NCI-H748 (cell line): ENCODE data around the gene NYNRIN.
A peak's percentile ranks its signal among the peaks of the same experiment; 100 is the strongest.
"Not testable (repeated sequence)": the region's sequence is repeated elsewhere in the genome, so short reads cannot be mapped to it uniquely, and the experiment has no call there.

Source experiments
- DNase-seq: peaks from one replicate; lab custom pipeline; 2025; ENCODE audit not compliant: unreplicated experiment; lab: John Stamatoyannopoulos, UW

The NYNRIN gene

DNA sequence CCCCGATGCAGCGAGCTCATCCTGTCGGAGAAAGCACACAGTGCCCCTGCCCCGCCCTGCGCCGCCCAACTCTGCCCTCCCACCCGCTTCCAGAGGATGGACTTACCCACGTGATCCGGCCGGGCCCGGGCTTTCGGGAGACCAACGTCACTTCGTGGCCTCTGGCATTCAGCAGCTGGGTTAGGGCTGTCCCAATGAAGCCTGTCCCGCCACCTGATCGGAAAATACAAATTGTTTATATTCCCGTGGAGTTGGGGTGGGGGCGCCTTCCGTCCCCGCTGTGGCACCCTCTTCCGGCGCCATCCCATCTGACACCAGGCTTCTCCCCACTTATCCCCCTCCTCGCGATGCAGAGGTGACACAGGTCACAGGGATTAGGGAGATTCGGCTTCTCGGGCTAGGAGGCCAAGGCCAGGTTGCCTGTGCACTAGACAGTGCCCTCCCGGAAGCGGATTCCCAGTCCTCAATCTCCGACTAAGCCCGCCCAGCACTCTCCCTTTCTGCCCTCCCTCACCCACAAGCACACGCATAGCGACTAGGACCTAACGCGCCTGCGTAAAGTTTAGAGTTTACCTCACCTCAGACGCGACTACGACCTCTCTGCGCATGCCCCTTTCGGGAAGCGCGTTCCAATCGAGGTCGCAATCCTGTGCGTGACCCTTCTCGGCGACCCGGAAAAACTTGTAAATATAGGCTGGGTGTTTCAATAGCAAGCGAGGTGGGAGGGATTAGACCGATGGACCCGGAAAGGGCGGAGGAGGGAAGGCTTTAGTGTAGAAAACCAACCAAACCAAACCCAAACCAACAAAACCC, 43.6 kb downstream of the NYNRIN start, which contains the start of gene SDR39U1:
SDR39U1 (minus strand) TSS at position 537 of the 813 bp plus-strand sequence; CDS start at position 530, 7 bp downstream.
- DNase-seq, result peak; percentile 99

DNA sequence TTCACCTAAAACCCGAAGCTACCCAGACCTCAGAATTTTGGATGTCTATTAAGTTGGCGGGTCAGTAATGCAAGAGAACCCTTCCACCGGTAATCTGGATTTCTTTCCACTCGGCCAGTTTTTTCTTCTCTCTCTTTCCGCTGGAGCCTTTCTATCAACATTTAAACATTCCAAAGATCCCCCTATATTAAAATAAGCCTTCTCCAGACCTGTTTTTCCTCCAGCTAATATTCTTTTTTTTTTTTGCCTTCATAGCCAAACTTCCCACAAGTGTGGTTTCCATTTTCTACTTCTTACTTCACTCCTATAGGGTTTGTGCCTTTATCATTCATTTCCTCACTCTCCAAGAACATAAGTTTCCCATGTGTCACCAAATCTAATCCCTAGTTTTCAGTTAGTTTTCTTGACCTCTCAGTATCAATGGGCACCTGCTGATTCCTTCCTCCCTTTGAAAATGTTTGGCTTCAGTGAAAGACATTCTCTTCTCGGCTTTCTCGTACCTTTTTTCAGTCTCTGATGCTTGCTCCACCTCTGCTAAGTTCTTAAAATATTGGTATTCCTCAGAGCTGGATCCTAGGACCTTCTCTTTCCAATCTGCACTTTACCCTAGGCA, 44.4 kb downstream of the NYNRIN start:
- DNase-seq, result no peak

DNA sequence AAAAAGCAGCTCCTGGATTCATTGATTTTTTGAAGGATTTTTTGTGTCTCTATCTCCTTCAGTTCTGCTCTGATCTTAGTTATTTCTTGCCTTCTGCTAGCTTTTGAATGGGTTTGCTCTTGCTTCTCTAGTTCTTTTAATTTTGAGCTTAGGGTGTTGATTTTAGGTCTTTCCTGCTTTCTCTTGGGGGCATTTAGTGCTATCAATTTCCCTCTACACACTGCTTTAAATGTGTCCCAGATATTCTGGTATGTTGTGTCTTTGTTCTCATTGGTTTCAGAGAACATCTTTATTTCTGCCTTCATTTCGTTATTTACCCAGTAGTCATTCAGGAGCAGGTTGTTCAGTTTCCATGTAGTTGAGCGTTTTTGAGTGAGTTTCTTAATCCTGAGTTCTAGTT, 52.0 kb downstream of the NYNRIN start:
- DNase-seq, result not testable (repeated sequence)

DNA sequence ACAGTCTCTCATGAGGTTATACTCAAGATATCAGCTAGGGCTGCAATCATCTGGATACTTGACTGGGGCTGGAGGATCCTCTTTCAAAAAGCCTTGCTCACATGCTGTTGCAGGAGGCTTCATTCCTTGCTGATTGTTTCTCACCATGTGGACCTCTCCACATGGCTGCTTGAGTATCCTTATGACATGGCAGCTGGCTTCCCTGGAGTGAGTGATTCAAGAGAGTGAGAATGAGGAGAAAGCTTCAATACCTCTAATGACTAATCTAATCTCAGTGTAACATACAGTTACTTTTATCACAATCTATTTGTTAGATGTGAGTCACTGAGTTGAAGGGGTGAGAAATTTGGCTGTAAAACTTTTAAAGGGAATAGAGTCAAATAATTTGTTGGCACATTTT, 58.2 kb downstream of the NYNRIN start:
- no peak for DNase-seq

DNA sequence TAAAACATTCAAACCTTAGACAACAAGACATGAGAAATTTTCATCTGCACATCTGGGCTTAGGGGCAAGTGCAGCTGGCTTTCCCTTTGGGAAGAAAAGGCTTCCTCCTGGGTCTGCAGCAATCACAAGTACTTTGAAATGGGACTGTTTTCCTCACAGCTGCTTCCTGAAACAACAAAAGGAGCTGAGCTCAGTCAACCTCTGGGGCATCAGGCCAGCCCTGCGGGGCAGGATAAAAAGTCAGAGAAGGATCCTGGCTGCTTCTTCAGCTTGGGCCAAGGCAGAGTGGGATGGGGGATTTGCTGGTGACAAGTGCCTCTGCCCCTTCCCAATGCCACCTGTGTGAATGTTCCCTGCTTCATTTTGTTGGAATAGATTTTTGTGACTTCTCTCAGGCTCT, 59.9 kb downstream of the NYNRIN start:
- DNase-seq, result no peak

DNA sequence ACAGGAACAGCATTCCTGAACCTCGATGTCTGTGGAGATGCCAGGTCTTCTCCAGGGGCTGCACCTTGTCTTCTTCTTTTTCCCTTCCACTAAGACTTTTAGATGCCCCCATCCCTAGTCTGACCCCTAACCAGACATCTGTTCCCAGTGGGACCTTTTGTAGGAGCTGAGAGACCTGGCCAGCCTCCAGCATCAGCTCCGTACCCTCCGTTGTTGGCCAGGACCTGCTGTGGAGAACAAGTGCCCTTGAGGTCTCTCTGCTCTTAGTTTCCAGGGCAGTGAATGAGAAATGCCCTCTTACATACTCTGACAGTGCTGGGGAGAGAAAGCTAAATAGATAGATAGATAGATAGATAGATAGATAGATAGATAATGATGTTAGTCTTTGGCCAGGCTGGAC, 60.5 kb downstream of the NYNRIN start:
- DNase-seq, result no peak

DNA sequence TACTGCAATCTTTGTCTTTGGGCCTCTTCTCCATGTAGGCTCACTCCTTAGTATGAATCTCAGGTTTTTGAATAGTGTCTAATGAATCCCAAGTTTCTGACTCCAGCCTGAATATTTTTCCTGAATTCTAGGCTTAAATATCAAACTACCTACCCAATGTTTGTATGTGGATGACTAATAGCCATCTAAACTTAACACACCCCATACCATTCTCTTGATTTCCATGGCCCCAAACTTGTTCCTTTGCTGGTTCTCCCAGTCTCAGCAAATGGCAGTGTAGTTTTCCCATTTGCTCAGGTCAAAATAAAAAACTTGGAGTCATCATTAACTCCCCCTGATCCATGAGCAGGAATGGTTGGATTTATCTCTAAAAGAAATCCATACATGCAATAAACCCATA, 62.5 kb downstream of the NYNRIN start:
- DNase-seq, result no peak

DNA sequence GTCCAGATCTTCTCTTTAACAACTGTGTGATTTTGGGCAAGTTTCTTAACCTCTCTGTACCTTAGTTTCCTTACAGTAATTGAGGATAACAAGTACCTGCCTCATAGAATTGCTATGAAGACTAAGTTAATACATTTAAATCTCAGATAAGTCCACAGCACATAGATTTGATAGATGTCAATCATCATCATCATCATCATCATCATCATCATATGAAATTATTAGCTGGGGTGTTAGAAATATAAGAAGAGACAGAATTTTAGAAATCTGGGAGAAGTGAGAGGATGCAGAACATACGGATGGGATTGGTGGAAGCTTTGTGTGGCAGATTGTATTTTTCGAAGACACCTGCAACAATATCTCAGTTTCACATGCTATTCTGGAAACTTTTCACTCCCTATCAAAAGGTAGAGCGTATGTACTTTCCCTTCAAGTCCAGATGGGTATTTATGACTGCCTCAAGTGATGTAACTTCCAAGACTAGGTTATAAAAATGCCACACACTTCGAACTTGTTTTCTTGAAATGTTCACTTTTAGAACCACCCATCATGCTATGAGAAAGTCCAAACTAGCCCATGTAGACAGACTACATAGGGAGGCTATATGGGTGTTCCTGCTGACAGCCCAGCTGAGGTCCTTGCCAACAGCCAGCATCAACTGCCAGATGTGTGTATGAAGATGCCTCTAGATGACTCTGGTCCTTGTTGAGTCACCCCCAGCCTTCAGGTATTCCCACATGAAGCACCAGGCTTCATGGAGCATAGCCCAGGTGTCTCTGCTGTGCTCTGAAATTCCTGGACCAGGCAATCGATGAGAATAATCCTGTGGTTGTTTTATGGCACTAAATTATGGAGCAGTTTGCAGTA, 64.4 kb downstream of the NYNRIN start:
- DNase-seq, result no peak

DNA sequence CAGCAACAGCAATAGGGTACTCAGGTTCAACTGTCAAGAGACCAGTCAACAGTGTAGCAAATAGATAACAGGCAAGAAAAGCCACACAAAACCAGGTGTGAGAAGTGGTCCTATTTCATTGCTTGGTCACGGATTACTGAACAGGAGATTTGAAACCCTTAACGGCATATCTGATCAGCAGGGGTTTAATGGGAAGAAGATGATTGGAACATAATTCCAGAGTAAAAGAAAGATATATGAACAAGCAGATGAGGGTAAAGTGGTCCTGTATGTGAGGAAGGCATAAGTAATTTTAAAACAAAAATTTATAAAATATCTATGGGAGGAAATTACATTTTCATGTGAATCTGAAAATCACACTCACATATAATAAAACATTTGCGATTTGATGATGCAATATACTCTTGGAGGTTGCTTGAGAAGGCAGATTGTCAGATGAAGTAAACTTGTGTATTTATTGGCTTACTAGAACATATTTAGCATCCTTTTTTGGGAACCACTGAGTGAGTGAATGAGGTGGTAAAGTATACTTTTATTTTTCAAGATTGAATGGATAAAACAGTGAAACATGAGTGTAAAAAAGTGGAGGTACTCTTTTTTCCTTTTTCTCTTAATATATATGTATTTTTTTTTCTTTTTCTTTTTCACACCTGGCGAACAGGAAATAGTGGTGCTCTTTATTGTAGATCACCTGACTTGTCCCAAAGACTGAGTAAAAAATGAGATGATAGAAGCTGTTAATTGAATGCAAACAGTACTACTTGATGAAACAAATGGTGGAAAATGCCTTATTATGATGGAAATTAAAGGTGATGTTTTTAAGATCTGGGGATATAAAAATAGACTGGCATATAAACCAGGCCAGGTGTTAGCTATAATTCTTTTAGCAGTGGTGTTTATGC, 65.3 kb downstream of the NYNRIN start:
- peak; percentile 33 for DNase-seq

DNA sequence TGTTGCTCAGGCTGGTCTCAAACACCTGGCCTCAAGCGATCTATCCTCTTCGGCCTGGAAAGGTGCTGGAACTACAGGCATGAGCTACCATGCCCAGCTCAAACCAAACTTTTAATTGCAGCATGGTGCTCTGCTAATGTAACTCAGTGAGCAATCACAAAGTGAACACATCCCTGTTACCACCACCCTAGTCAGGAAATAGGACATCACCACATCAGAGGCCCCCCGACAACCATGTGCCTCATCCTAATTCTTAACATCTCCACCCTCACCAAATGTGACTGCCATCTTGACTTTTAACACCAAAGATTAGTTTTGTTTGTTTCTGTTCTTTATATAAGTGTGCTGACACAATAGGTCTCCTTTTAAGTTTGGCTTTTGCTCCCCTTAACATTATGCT, 66.6 kb downstream of the NYNRIN start:
- DNase-seq, result no peak

DNA sequence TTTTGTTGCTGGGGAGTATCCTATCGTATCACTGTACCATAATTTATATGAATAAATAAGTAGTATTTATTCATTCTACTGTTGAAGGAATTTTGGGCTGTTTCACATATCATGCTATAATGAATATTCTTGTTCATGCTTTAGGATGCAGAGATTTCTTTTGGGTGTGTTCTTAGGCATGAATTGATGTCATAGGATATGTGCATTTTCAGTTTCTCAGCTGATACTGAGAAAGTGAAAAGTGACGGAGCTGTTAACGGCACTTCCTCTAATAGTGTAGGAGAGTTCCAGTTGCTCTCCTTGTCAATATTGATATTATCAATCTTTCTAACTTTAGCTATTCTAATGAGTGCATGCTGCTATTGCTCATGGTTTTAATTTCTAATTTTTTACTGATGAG, 67.0 kb downstream of the NYNRIN start:
- DNase-seq, result no peak
